Activated B cell treated with CpG ODN at 0.5 μM for 24 hours (primary cell): Measurements from ENCODE around the gene SYNDIG1. TPM values are rescaled to one million over a fixed set of nuclear protein-coding genes. Genes with fewer than 3 reads are reported as not detected.

Experiments
- ATAC-seq: fragments of 200-7000 bp; cut with Tn5 transposase; one replicate; pipeline ENCODE4 v1.10.0; 2021; ENCODE audit warnings: low read depth, mild to moderate bottlenecking, moderate library complexity
- CTCF ChIA-PET: fragments of 350-600 bp; sonication (Branson Sonifier 250); formaldehyde crosslinking; loops from one replicate; lab custom pipeline; 2021; ENCODE audit warnings: antibody characterized with exemption; lab: Charles Lee
- POLR2A ChIA-PET: fragments of 350-600 bp; sonication (Branson Sonifier 250); formaldehyde crosslinking; loops from one replicate; lab custom pipeline; 2021; ENCODE audit warnings: antibody characterized with exemption; lab: Charles Lee
- DNase-seq: peaks from one replicate; pipeline ENCODE4 v3.0.0; 2022
- H3K27ac Mint-ChIP-seq: one replicate; pipeline ENCODE4 v1.8.0; 2020; ENCODE audit warnings: mixed read lengths
- H3K27me3 Mint-ChIP-seq: one replicate; pipeline ENCODE4 v1.8.0; 2021; ENCODE audit warnings: mixed read lengths
- H3K36me3 Mint-ChIP-seq: one replicate; pipeline ENCODE4 v1.8.0; 2021; ENCODE audit warnings: low read depth, mixed read lengths
- H3K4me1 Mint-ChIP-seq: one replicate; pipeline ENCODE4 v1.8.0; 2021; ENCODE audit warnings: mixed read lengths
- H3K4me3 Mint-ChIP-seq: one replicate; pipeline ENCODE4 v1.8.0; 2020; ENCODE audit warnings: mild to moderate bottlenecking, mixed read lengths
- H3K9me3 Mint-ChIP-seq: one replicate; pipeline ENCODE4 v1.8.0; 2020; ENCODE audit warnings: mixed read lengths
- intact Hi-C: fragments of 100-400 bp; cut with micrococcal nuclease; formaldehyde crosslinking; loops from one replicate; pipeline ENCODE4 v1.15.1; 2024
- total RNA-seq: library from RNA; stranded (reverse); gene quantifications from 2 replicates; pipeline ENCODE4 v1.2.3, GENCODE V29; 2022
- TF ChIP-seq, protein P1 (sequence below): fragments of 200-600 bp; IDR thresholded peaks from one replicate; pipeline ENCODE4 v1.8.0; 2022; ENCODE audit warnings: antibody characterized with exemption, mild to moderate bottlenecking

The SYNDIG1 gene
- total RNA-seq, 1 donor from 2014 or later: not detected

DNA sequence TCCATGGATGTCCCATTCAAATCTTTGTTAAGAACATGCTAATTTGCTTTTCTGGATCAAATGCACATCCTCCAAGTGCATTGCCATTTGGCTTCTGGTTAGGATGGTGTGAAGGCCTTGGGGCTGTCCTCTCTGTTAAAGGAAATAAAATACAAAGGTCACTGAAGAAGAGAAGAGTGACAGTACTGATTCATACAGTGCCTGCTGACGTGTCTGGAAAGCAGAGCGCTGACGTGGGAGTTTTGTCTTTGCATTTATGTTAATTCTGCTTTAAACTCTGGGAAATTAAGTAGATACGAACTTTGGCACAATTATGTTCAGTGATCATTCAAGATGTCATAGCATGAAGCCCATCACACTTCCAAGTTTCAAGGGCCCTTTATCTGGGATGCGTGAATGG is 33.2 kb downstream of the SYNDIG1 start:
- no peak for ATAC-seq
- intact Hi-C loops: no loop called here
- POLR2A ChIA-PET: no interaction called here
- Mint-ChIP-seq H3K36me3 (no peaks in the 10 kb centered on the region), H3K27me3 (no peaks in the 10 kb centered on the region), H3K27ac (no peak overlapping the region), H3K4me1 (no peaks in the 10 kb centered on the region), H3K9me3 (no peaks in the 10 kb centered on the region), H3K4me3 (no peak overlapping the region)
- TF ChIP-seq, protein P1, sequence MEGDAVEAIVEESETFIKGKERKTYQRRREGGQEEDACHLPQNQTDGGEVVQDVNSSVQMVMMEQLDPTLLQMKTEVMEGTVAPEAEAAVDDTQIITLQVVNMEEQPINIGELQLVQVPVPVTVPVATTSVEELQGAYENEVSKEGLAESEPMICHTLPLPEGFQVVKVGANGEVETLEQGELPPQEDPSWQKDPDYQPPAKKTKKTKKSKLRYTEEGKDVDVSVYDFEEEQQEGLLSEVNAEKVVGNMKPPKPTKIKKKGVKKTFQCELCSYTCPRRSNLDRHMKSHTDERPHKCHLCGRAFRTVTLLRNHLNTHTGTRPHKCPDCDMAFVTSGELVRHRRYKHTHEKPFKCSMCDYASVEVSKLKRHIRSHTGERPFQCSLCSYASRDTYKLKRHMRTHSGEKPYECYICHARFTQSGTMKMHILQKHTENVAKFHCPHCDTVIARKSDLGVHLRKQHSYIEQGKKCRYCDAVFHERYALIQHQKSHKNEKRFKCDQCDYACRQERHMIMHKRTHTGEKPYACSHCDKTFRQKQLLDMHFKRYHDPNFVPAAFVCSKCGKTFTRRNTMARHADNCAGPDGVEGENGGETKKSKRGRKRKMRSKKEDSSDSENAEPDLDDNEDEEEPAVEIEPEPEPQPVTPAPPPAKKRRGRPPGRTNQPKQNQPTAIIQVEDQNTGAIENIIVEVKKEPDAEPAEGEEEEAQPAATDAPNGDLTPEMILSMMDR: no peak
- CTCF ChIA-PET: no interaction called here
- no peak for DNase-seq

DNA sequence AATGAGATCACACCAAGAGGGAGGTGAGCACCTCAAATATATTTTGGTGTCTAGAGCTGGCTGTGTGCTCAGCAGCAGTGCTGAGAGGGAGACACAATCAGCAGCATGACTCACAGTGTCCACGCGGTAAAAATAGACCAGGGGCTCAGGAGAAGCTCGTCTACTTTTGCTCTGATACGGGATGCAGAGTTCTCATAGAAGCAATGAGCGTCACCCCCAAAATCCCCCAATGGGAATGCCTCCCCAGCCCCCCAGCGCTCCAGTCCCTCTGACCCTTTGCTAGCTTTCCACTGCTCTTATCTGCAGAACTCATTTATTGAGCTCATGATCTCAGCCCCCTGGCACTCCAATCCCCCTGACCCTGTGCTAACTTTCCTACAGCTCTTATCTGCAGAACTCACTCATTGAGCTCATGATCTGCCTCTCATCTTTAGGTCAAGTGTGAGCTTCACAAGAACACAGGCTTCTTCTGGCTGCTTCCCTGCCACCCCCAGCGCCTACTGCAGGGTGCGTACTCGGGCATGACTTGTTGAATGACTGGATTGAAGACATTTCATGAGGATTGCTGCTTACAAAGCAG is 34.0 kb downstream of the SYNDIG1 start:
- Mint-ChIP-seq H3K27me3 (peaks cover 1% of the 10 kb centered on the region), H3K36me3 (no peaks in the 10 kb centered on the region), H3K27ac (no peak overlapping the region), H3K4me1 (no peaks in the 10 kb centered on the region), H3K9me3 (no peaks in the 10 kb centered on the region), H3K4me3 (no peak overlapping the region)
- intact Hi-C loops: no loop called here
- TF ChIP-seq, protein P1: no peak
- DNase-seq: no peak
- POLR2A ChIA-PET: no interaction called here
- no peak for ATAC-seq
- CTCF ChIA-PET: no interaction called here

DNA sequence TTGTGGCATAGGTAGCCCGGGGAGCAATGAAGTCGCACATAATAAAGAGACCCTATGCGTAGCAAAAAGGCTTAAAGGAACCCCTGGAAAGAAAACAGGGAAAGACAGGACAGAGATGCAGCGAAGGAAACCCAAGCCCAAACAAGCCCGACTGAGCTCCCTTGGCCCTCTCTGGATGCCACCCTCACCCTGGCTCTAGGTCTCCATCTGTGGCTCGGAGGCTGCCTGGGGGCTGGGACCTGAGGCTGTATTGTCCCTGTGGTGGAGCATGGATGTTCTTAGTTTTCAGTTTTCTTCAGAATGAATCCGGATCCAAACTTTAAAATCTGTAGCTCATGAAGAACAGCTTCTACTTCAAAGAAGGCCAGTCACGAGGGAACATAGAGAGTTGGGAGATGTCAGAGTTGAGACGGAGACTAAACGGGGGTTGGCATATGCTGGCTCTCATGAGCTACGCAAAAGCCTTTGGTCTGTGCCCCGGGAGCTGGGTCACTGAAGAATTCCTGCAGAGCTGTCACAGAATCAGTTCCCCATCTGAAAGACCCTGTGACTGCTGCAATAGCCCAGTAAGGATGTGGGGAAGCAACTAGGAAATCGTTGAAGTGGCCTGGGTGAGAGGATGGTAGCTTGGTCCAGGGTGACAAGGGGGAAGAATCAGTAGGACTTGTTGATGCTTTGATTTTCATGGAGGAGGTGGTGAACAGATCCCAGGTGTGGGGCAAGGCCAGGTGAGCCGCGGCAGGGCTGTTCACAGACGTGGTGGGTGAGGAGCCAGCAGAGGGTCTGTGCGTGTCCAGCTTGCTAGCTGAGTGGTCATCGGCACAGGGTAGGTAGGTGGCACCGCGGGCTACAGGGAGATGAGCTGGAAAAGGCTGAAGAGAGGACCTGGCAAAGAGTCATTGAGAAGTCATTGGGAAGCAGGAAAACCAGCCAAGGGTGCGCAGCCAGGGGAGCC is 35.2 kb downstream of the SYNDIG1 start:
- no peak overlapping the region for H3K4me3 Mint-ChIP-seq

DNA sequence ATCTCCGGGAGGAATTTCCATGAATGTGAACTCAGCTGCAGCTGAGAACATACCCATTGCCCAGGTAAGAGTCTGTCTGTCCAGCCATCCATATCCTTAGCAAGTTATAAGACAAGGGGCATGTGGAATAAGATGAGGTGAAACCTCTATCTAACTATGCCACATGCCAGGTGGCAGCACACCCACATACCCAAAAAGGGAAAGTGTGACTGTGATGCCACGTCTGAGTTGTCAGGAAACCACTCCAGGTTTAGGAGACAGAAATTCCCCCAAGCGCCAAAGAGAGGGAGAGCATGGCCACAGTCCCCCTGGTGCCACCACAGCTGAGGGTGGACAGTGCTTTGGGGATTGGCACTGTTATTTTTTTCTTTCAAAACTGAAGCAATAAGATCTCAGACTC is 36.7 kb downstream of the SYNDIG1 start:
- intact Hi-C loops: no loop called here
- no peaks in the 10 kb centered on the region for H3K36me3 Mint-ChIP-seq
- TF ChIP-seq, protein P1: no peak
- ChIA-PET CTCF (no interaction called here), POLR2A (no interaction called here)
- H3K27ac Mint-ChIP-seq: no peak overlapping the region
- H3K27me3 Mint-ChIP-seq: peaks cover 1% of the 10 kb centered on the region
- H3K9me3 Mint-ChIP-seq: no peaks in the 10 kb centered on the region
- H3K4me3 Mint-ChIP-seq: no peak overlapping the region
- H3K4me1 Mint-ChIP-seq: no peaks in the 10 kb centered on the region
- ATAC-seq: no peak
- DNase-seq: no peak

More for the DNA sequence above, 35.2 kb downstream of the SYNDIG1 start:
- ChIA-PET POLR2A (no interaction called here), CTCF (no interaction called here)
- no peak for DNase-seq
- Mint-ChIP-seq H3K36me3 (no peaks in the 10 kb centered on the region), H3K27me3 (peaks cover 1% of the 10 kb centered on the region), H3K9me3 (no peaks in the 10 kb centered on the region), H3K27ac (no peak overlapping the region), H3K4me1 (no peaks in the 10 kb centered on the region)
- ATAC-seq: no peak
- intact Hi-C loops: no loop called here
- TF ChIP-seq, protein P1: no peak

DNA sequence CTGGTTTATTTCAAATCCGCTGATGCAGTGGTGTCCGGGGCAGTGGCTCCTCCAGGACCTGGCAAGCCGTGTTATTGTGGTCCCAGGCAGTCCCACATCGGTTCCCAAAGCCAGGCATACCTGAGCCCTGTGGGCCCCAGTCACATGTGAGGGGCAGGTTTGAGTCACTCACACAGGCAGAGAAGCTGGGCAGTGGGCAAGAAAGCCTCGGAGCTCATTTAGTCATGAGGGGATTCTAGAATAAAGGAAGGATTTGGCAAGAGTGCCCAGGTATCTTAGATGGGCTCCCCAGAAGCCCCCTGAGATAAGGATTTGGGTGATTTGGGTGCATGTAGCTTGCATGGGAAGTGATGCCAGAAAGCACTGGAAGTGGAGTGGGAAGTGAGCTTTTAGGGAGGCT is 37.3 kb downstream of the SYNDIG1 start:
- POLR2A ChIA-PET: no interaction called here
- Mint-ChIP-seq H3K9me3 (no peaks in the 10 kb centered on the region), H3K4me3 (no peak overlapping the region), H3K36me3 (no peaks in the 10 kb centered on the region), H3K4me1 (no peaks in the 10 kb centered on the region), H3K27ac (no peak overlapping the region), H3K27me3 (peaks cover 1% of the 10 kb centered on the region)
- TF ChIP-seq, protein P1: no peak
- ATAC-seq (no peak), DNase-seq (no peak)
- intact Hi-C loops: no loop called here
- CTCF ChIA-PET: no interaction called here
